OCI-LY1 (cell line): ENCODE results near the gene HPCAL1.
A peak's percentile ranks its signal among the peaks of the same experiment; 100 is the strongest.

Source experiments
- H2AFZ ChIP-seq: fragments of 200-600 bp; sonication (generic), shearing (Covaris generic); 2 replicates; pipeline ENCODE4 v1.6.0; 2014; ENCODE audit warnings: antibody characterized with exemption, mild to moderate bottlenecking, low read length
- H3F3A ChIP-seq: fragments of 200-600 bp; sonication (generic), shearing (Covaris generic); 2 replicates; pipeline ENCODE4 v1.6.0; 2014; ENCODE audit warnings: mild to moderate bottlenecking, antibody characterized with exemption, low read length, moderate library complexity; ENCODE audit not compliant: insufficient read depth
- H3K27ac ChIP-seq: fragments of 200-600 bp; sonication (generic); 2 replicates; pipeline ENCODE4 v1.5.1; 2014; ENCODE audit warnings: low read length, mixed run types, mild to moderate bottlenecking, low read depth; ENCODE audit not compliant: poor library complexity, severe bottlenecking
- H3K27me3 ChIP-seq: fragments of 200-600 bp; sonication (generic); 2 replicates; pipeline ENCODE4 v1.6.0; 2014; ENCODE audit warnings: antibody characterized with exemption, mild to moderate bottlenecking, low read length, moderate library complexity; ENCODE audit not compliant: insufficient read depth
- H3K36me3 ChIP-seq: fragments of 200-600 bp; sonication (generic); 2 replicates; pipeline ENCODE4 v1.6.1; 2014; ENCODE audit warnings: mild to moderate bottlenecking, antibody characterized with exemption, low read length, moderate library complexity, mixed read lengths; ENCODE audit not compliant: insufficient read depth
- H3K4me1 ChIP-seq: fragments of 200-600 bp; sonication (generic); 2 replicates; pipeline ENCODE4 v1.5.1; 2014; ENCODE audit warnings: mild to moderate bottlenecking, low read length, moderate library complexity; ENCODE audit not compliant: insufficient read depth, severe bottlenecking
- H3K4me2 ChIP-seq: fragments of 200-600 bp; sonication (generic), shearing (Covaris generic); 2 replicates; pipeline ENCODE4 v1.6.1; 2014; ENCODE audit warnings: low read length
- H3K4me3 ChIP-seq: fragments of 200-600 bp; sonication (generic); 2 replicates; pipeline ENCODE4 v1.5.1; 2014; ENCODE audit warnings: low read length, low read depth, mild to moderate bottlenecking, mixed read lengths; ENCODE audit not compliant: poor library complexity, severe bottlenecking
- H3K79me2 ChIP-seq: fragments of 200-600 bp; shearing (Covaris generic); 2 replicates; pipeline ENCODE4 v1.6.1; 2016; ENCODE audit warnings: mixed run types, low read length, mixed read lengths; ENCODE audit not compliant: insufficient read depth
- H3K9ac ChIP-seq: fragments of 200-600 bp; sonication (generic), shearing (Covaris generic); 2 replicates; pipeline ENCODE4 v1.6.1; 2014; ENCODE audit warnings: mild to moderate bottlenecking, low read length, mixed read lengths
- H3K9me2 ChIP-seq: fragments of 200-600 bp; sonication (generic), shearing (Covaris generic); 2 replicates; pipeline ENCODE4 v1.6.1; 2014; ENCODE audit warnings: low read depth, mild to moderate bottlenecking, low read length, mixed read lengths
- H3K9me3 ChIP-seq: fragments of 200-600 bp; shearing (Covaris generic); 2 replicates; pipeline ENCODE4 v1.6.1; 2014; ENCODE audit warnings: low read length, mixed read lengths
- H4K20me1 ChIP-seq: fragments of 200-600 bp; sonication (generic), shearing (Covaris generic); 2 replicates; pipeline ENCODE4 v1.6.0; 2016; ENCODE audit warnings: mild to moderate bottlenecking, low read length; ENCODE audit not compliant: insufficient read depth
- EZH2 ChIP-seq: fragments of 200-600 bp; sonication (generic), shearing (Covaris generic); IDR thresholded peaks from 2 replicates; pipeline ENCODE4 v1.8.0; 2017; ENCODE audit warnings: borderline replicate concordance, mixed run types, mild to moderate bottlenecking, antibody characterized with exemption, low read length, moderate library complexity, mixed read lengths
- TF ChIP-seq, protein P1 (sequence below): fragments of 200-600 bp; sonication (generic), shearing (Covaris generic); IDR thresholded peaks from 2 replicates; pipeline ENCODE4 v1.5.1; 2017; ENCODE audit warnings: mild to moderate bottlenecking, antibody characterized with exemption, low read length, moderate library complexity, mixed read lengths

The HPCAL1 gene

DNA sequence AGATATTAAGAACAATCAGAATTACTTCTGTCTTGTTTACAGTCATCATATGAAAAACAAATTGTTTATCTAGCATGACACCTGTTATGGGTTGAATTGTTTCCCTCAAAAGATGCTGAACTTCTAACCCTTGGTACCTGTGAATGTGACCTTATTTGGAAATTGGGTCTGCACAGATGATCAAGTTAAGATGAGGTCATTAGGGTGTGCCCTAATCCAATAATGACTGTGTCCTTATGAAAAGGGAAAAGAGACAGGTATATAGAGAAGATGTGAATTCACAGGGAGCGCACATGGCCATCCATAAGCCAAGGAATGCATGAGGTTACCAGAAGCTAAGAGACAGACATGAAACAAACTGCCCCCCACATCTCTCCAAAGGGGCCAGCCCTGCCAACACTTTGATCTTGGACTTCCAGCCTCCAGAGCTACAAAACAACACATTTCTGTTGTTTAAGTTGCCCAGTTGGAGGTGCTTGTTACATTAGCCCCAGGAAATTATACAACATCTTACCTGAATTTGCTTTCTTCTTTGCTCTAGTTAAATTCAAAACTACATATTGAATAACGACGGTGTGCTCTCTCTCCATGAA is 2.3 kb upstream of the HPCAL1 start:
- no peaks in the 10 kb centered on the region; the same call in 1 of the 2 replicates for H3K36me3 ChIP-seq
- TF ChIP-seq, protein P1, sequence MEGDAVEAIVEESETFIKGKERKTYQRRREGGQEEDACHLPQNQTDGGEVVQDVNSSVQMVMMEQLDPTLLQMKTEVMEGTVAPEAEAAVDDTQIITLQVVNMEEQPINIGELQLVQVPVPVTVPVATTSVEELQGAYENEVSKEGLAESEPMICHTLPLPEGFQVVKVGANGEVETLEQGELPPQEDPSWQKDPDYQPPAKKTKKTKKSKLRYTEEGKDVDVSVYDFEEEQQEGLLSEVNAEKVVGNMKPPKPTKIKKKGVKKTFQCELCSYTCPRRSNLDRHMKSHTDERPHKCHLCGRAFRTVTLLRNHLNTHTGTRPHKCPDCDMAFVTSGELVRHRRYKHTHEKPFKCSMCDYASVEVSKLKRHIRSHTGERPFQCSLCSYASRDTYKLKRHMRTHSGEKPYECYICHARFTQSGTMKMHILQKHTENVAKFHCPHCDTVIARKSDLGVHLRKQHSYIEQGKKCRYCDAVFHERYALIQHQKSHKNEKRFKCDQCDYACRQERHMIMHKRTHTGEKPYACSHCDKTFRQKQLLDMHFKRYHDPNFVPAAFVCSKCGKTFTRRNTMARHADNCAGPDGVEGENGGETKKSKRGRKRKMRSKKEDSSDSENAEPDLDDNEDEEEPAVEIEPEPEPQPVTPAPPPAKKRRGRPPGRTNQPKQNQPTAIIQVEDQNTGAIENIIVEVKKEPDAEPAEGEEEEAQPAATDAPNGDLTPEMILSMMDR = no peak
- H3K27me3 ChIP-seq = peaks cover 3% of the 10 kb centered on the region; the same call in 1 of the 2 replicates
- no peak overlapping the region for H3K9ac ChIP-seq
- H3K4me3 ChIP-seq = no peak overlapping the region
- H3F3A ChIP-seq = no peaks in the 10 kb centered on the region
- H3K79me2 ChIP-seq = no peaks in the 10 kb centered on the region
- H3K27ac ChIP-seq = no peak overlapping the region
- no peaks in the 10 kb centered on the region for H4K20me1 ChIP-seq
- H3K4me2 ChIP-seq = no peak overlapping the region
- H3K9me2 ChIP-seq = no peaks in the 10 kb centered on the region
- no peak overlapping the region for H2AFZ ChIP-seq
- peaks cover 21% of the 10 kb centered on the region for H3K4me1 ChIP-seq
- H3K9me3 ChIP-seq = peaks cover 7% of the 10 kb centered on the region; the same call in 1 of the 2 replicates

DNA sequence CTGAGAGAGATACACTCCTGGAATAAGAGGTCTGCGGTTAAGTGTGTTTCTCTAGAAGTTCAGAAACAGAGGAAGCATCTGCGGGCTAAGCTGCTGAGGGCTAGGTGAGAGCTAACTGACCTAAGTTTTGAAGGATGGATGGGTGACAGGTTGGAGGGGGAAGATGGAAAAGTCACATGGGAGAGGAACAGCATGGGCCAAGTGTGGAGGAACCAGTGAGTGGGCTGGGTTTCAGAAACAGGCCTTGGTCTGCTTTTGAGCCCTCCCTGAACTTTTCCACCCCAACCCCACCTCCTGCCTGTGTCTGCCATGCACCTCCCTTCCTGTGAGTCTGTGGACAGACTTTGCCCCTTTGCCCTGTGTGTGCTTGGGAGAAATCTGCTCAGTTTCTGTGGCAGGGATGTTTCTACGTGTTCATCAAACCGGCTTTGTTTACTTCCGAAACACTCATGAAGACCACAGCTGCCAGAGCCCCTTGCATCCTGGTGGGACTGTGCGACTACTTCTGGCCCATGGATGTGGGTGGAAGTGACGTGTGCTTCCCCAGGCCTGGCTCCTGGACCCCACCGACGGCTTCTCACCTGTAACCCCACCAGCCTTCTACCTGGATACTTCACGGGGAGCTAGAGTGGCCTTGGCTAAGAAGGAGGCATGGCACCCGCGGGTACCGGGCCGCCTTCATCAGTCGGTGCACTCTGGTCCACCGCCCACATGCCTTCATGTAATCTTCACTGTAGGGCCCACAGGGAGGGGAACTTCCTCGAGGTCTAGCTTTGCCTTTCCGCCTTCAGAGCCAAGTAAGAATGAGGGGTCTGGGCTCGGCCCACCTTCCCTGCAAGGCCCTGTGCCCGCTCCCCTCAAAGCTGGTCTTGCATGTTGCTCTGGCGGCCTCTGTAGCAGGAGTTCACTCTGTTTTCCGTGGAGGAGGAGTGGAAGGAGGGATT is 1.4 kb upstream of the HPCAL1 start:
- peaks cover 3% of the 10 kb centered on the region; the same call in 1 of the 2 replicates for H3K27me3 ChIP-seq
- H3K4me2 ChIP-seq = peak overlapping the region; percentile 82
- peak overlapping the region; percentile 67 for H3K4me3 ChIP-seq
- H3K9me3 ChIP-seq = peaks cover 7% of the 10 kb centered on the region; the same call in 1 of the 2 replicates
- H4K20me1 ChIP-seq = no peaks in the 10 kb centered on the region
- H3K9ac ChIP-seq = peak overlapping the region; percentile 63; the same call in 1 of the 2 replicates
- H3K9me2 ChIP-seq = no peaks in the 10 kb centered on the region
- no peak for TF ChIP-seq EZH2
- TF ChIP-seq, protein P1 = no peak
- H2AFZ ChIP-seq = no peak overlapping the region
- H3K4me1 ChIP-seq = peaks cover 21% of the 10 kb centered on the region
- H3K36me3 ChIP-seq = no peaks in the 10 kb centered on the region; the same call in 1 of the 2 replicates
- H3K79me2 ChIP-seq = no peaks in the 10 kb centered on the region
- H3K27ac ChIP-seq = no peak overlapping the region
- H3F3A ChIP-seq = no peaks in the 10 kb centered on the region

DNA sequence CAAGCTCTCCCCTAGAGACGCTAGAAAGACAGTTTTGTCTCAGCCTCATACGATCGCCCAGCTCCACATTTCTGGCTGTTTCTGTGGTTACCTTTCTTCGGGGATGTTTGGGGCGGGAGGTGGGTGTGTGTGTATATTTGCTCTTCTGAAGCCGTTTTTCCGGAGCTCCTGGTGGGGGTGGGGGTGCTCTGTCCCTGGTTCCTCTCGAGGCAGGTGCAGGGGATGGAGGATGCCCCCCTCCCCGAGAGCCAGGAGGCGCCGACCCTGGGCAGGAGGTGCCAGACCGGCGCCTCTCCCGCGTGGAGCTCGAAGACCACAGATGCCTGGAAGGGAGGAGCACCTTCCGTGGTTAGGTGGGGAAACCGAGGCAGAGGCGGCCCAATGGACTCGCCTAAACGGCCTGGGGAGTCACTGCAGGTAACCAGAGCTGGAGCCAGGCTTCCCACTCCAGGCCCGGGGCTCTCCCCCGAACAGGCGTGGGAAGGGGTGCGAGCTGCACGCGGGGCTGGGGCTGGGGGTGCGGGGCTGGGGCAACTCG is 694 bp upstream of the HPCAL1 start:
- no peaks in the 10 kb centered on the region; the same call in 1 of the 2 replicates for H3K36me3 ChIP-seq
- peaks cover 21% of the 10 kb centered on the region for H3K4me1 ChIP-seq
- no peak overlapping the region for H2AFZ ChIP-seq
- no peaks in the 10 kb centered on the region; the same call in 1 of the 2 replicates for H3K27me3 ChIP-seq
- no peaks in the 10 kb centered on the region for H3K9me2 ChIP-seq
- H3K9ac ChIP-seq = peak overlapping the region; percentile 63; the same call in 1 of the 2 replicates
- TF ChIP-seq, protein P1 = no peak
- TF ChIP-seq EZH2 = no peak
- H3K4me3 ChIP-seq = peak overlapping the region; percentile 67
- H3K27ac ChIP-seq = no peak overlapping the region
- peak overlapping the region; percentile 82 for H3K4me2 ChIP-seq
- H3K9me3 ChIP-seq = peaks cover 7% of the 10 kb centered on the region; the same call in 1 of the 2 replicates
- H4K20me1 ChIP-seq = no peaks in the 10 kb centered on the region
- H3K79me2 ChIP-seq = no peaks in the 10 kb centered on the region
- H3F3A ChIP-seq = no peaks in the 10 kb centered on the region
